Measurements from ENCODE around the gene SGSM2.
"Not testable (repeated sequence)": the region's sequence is repeated elsewhere in the genome, so short reads cannot be mapped to it uniquely, and the experiment has no call there.

Gene SGSM2

DNA sequence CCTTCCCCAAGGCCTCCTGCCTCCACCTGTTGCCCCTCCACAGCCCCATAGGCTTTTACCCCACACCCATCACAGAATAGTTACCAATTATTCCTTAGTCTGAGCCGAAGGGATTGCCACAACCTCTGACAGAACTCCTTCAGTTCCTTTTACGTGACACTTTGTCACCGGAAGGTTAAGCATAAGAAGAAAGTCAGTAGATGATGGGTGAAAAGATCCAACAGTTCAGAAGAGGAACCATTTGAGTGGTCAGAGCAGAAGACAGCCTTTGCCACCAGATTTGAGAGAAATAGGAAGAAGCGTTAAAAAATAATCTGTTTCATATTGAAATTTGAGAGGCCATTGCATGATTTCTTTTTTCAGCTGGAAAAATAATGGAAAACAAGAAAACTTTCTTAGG is 32.4 kb upstream of the SGSM2 start:
- TF ChIP-seq POLR2AphosphoS5 (IDR thresholded peaks at IDR 0.05; ENCODE audit: low read depth, low read length) (no peak), TAF1 (IDR thresholded peaks at IDR 0.05; ENCODE audit: borderline replicate concordance, low read depth, low read length) (no peak), POLR2A (IDR thresholded peaks at IDR 0.05; ENCODE audit: low read depth, low read length) (no peak)
- FAIRE-seq (peak; percentile 24), DNase-seq (ENCODE audit: insufficient read length) (no peak)

DNA sequence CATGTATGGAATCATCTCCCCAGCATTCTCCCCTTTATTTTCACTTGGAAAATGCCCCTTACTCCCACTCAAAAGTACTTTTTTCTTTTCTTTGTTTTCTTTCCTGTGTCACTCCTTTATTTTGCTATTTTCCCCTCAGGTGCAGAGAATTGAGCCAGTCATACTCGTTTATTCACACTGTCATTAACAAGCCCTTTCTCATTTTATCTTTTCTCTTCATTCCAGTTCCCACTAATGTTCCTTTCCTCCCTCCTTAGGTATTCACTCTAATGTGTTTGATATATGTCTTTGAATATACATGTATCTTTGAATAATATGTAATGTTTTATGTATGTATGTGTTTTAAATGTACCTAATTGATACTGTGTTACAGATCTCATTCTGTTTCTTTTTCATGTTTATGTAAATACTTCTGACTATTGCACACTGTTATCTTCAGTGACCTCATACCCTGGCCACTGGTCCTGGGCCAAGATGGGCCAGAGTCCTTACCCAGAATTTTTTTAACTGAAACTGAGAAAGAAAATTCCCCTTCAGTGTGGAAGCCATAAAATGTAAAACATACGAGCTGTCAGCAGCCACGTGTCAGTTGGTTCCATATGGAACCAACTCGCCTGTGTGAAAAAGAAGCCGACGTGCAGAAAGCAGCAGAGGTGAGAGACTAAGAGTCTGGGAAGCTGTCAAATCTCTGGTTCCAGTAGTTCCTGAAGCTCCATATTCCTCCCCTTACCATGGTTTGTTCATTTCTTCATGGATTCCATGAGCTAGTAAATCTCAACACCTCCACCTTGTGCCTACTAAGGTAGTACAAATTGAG is 27.8 kb upstream of the SGSM2 start:
- TF ChIP-seq TAF1 (IDR thresholded peaks at IDR 0.05; ENCODE audit: borderline replicate concordance, low read depth, low read length): no peak
- no peak for TF ChIP-seq POLR2AphosphoS5 (IDR thresholded peaks at IDR 0.05; ENCODE audit: low read depth, low read length)
- TF ChIP-seq POLR2A (IDR thresholded peaks at IDR 0.05; ENCODE audit: low read depth, low read length): no peak
- FAIRE-seq: no peak
- DNase-seq (ENCODE audit: insufficient read length): no peak

DNA sequence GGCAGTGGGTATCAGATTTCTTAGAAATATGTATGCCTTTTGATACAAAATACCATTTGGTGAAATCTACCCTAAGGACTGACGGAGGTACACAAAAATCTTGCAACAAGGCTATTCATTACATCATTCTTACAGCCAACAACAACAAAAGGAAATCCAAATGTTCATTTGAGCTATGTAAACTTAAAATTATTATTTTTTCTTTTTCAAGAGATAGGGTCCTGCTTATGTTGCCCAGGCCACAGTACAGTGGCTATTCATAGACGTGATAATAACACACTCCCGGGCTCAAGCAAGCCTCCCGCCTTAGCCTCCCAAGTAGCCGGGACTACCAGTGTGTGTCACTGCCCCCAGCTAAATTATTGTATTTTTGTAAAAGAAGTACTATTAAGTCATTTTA is 24.6 kb upstream of the SGSM2 start:
- FAIRE-seq: no peak
- TF ChIP-seq POLR2A (IDR thresholded peaks at IDR 0.05; ENCODE audit: low read depth, low read length): no peak
- TF ChIP-seq POLR2AphosphoS5 (IDR thresholded peaks at IDR 0.05; ENCODE audit: low read depth, low read length): no peak
- no peak for TF ChIP-seq TAF1 (IDR thresholded peaks at IDR 0.05; ENCODE audit: borderline replicate concordance, low read depth, low read length)
- DNase-seq (ENCODE audit: insufficient read length): no peak

DNA sequence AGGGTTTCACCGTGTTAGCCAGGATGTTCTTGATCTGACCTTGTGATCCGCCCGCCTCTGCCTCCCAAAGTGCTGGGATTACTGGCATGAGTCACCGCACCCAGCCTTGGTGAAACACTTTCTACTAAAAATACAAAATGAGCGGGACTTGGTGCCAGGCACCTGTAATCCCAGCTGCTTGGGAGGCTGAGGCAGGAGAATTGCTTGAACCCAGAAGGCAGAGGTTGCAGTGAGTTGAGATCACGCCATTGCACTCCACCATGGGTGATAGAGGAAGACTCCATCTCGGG is 20.4 kb upstream of the SGSM2 start:
- DNase-seq (ENCODE audit: insufficient read length): not testable (repeated sequence)

DNA sequence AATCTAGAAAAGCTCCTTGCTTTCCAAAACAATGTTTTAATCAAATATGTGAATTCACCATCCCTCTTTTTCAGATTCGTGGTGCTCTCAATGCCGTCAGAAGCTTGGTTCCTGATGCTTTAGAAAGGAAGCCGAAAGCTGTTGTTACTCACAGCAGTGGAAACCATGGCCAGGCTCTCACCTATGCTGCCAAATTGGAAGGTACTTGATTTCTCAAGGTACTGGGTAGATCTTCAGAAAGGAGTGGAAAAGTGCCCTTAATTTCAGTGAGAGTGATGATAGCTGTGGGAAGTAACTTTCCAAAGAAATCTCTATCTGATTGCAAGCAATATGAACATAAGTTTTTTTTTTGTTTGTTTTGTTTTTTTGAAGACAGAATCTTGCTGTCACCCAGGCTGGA is 19.5 kb upstream of the SGSM2 start:
- FAIRE-seq: no peak
- no peak for DNase-seq (ENCODE audit: insufficient read length)
- no peak for TF ChIP-seq POLR2A (IDR thresholded peaks at IDR 0.05; ENCODE audit: low read depth, low read length)
- no peak for TF ChIP-seq TAF1 (IDR thresholded peaks at IDR 0.05; ENCODE audit: borderline replicate concordance, low read depth, low read length)
- no peak for TF ChIP-seq POLR2AphosphoS5 (IDR thresholded peaks at IDR 0.05; ENCODE audit: low read depth, low read length)

More for the DNA sequence above, 20.4 kb upstream of the SGSM2 start:
- not testable (repeated sequence) for FAIRE-seq

DNA sequence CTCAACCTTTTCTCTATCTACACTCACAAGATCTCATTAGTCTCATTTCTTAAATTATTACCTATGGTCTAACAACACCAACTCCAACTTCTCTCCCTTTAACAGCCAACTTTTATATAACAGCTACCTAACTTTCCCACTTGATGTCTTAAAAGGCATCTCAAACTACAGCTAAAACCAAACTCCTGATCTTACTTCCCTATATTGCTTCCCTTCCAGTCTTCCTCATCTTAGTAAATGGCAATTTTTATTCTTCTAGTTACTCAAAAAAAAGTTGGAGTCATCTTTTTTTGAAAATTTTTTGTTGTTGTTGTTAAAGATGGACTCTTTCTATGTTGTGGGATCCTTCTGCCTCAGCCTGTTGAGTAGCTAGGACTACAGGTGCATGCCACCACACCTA is 18.2 kb upstream of the SGSM2 start:
- no peak for TF ChIP-seq TAF1 (IDR thresholded peaks at IDR 0.05; ENCODE audit: borderline replicate concordance, low read depth, low read length)
- TF ChIP-seq POLR2A (IDR thresholded peaks at IDR 0.05; ENCODE audit: low read depth, low read length): no peak
- TF ChIP-seq POLR2AphosphoS5 (IDR thresholded peaks at IDR 0.05; ENCODE audit: low read depth, low read length): no peak
- no peak for DNase-seq (ENCODE audit: insufficient read length)
- FAIRE-seq: no peak

DNA sequence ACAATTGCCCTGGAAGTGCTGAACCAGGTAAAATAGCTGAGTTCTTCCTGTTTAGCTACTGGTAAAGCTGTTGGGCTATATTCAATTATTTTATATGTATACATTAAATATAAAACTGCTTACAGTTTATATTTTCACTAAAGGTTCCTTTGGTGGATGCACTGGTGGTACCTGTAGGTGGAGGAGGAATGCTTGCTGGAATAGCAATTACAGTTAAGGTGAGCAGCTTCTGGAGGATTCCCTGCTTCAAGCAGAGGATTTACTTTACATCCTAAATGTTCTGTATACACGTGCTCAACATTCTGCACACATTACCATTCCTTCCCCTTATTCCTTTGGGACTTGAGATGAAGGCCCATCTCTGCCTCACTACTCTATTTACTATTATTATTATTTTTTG is 15.9 kb upstream of the SGSM2 start:
- DNase-seq (ENCODE audit: insufficient read length) (no peak), FAIRE-seq (no peak)
- TF ChIP-seq POLR2A (IDR thresholded peaks at IDR 0.05; ENCODE audit: low read depth, low read length) (peak; percentile 24; the same call in 1 of the 2 replicates), POLR2AphosphoS5 (IDR thresholded peaks at IDR 0.05; ENCODE audit: low read depth, low read length) (peak; percentile 52; the same call in 1 of the 2 replicates), TAF1 (IDR thresholded peaks at IDR 0.05; ENCODE audit: borderline replicate concordance, low read depth, low read length) (no peak)

DNA sequence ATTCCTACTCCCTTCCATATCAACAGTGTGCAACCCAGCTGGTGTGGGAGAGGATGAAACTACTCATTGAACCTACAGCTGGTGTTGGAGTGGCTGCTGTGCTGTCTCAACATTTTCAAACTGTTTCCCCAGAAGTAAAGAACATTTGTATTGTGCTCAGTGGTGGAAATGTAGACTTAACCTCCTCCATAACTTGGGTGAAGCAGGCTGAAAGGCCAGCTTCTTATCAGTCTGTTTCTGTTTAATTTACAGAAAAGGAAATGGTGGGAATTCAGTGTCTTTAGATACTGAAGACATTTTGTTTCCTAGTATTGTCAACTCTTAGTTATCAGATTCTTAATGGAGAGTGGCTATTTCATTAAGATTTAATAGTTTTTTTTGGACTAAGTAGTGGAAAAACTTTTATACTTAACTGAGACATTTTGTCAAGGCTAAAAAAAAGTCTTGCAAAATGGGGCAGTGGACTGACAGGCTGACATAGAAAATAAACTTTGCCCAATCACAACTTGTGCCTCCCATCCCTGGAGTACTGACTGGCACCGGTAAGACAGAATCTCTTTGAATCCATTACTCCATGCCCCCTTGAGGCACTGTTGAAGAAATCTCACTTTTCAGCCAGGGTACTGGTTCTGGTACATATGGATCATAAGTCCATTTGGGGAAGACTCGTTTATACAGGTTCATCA is 13.5 kb upstream of the SGSM2 start:
- no peak for TF ChIP-seq POLR2AphosphoS5 (IDR thresholded peaks at IDR 0.05; ENCODE audit: low read depth, low read length)
- TF ChIP-seq POLR2A (IDR thresholded peaks at IDR 0.05; ENCODE audit: low read depth, low read length): no peak
- no peak for TF ChIP-seq TAF1 (IDR thresholded peaks at IDR 0.05; ENCODE audit: borderline replicate concordance, low read depth, low read length)
- FAIRE-seq (no peak), DNase-seq (ENCODE audit: insufficient read length) (no peak)

DNA sequence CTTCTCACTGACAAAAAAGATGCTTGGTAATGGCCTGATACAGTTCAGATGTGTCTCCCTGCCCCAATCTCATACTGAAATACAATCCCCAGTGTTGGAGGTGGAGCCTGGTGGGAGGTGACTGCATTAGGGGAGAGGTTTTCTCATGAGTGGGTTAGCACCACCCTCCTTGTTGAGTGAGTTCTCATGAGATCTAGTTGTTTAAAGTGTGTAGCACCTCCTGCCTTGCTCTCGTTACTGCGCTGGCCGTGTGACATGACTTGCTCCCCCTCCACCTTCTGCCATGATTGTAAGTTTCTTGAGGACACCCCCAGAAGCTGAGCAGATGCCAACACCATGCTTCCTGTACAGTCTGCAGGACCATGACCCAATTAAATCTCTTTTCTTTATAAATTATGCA is 6.0 kb upstream of the SGSM2 start:
- no peak for FAIRE-seq
- TF ChIP-seq POLR2AphosphoS5 (IDR thresholded peaks at IDR 0.05; ENCODE audit: low read depth, low read length) (no peak), POLR2A (IDR thresholded peaks at IDR 0.05; ENCODE audit: low read depth, low read length) (peak; percentile 20; the same call in 1 of the 2 replicates), TAF1 (IDR thresholded peaks at IDR 0.05; ENCODE audit: borderline replicate concordance, low read depth, low read length) (no peak)
- no peak for DNase-seq (ENCODE audit: insufficient read length)

DNA sequence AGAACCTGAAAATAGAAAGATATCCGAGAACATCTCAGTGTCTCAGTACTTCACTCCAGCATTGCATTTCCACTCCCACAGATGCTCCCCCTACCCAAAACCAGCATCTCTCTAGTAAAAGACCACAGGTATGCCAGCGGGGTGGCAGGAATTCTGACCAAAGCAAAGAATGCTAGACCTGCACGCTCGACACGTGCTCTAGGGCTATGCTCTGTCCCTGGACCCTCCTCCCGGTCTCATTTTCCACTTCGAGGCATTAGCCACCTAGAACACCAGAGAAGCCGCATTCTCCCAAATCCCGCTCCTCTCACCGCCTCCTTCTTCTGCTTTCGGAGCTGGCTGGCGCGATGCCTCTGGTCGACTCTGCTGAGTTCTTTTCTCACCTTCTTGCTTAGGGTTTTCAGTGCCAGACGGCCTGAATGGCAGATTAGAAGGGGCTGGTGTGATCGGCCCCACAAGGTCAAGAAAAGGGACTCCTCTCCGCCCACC is 1.5 kb upstream of the SGSM2 start:
- no peak for FAIRE-seq
- TF ChIP-seq POLR2AphosphoS5 (IDR thresholded peaks at IDR 0.05; ENCODE audit: low read depth, low read length) (no peak), TAF1 (IDR thresholded peaks at IDR 0.05; ENCODE audit: borderline replicate concordance, low read depth, low read length) (no peak), POLR2A (IDR thresholded peaks at IDR 0.05; ENCODE audit: low read depth, low read length) (no peak)
- no peak for DNase-seq (ENCODE audit: insufficient read length)

DNA sequence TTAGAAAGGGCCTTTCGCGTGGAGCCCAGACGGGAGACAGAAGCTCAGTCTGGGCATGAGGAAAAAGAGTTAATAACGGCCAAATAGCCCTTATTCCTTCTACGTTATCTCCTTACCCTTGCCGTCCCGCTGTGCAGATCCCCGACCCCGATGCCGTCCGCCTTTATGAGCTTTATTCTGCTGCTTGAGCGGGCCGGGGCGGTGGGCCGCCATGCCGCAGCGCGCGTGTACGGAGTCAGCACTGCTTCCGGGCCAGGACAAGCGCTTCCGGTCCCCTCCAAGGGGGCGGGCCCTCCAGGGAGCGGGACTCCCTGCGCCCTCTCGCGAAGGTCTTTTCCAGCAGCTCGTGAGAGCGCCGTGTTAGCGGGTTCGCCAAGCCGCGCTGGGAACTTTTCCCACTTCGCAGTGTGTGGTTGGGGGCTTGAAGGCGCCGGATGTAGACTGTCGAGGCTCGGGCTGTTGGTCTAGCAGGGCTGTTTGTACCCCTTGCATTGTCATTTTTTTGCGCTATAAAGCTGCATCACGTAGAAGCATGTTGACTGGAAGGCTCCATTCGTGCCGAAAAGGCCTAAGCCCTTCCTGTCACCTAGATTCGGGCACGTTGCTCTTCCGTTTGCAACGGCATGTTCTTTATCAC is 968 bp upstream of the SGSM2 start, which contains the start of gene TSR1:
Gene TSR1 (minus strand): TSS at position 243 of the 637 bp plus-strand sequence. CDS start 30 bp downstream, at position 213.
- TF ChIP-seq POLR2A (IDR thresholded peaks at IDR 0.05; ENCODE audit: low read depth, low read length) (peak; percentile 92), TAF1 (IDR thresholded peaks at IDR 0.05; ENCODE audit: borderline replicate concordance, low read depth, low read length) (peak; percentile 92), POLR2AphosphoS5 (IDR thresholded peaks at IDR 0.05; ENCODE audit: low read depth, low read length) (peak; percentile 75)
- DNase-seq (ENCODE audit: insufficient read length) (peak; percentile 98), FAIRE-seq (peak; percentile 95)
